Body of pancreas (tissue), 4 donors: ENCODE measurements around the gene SSTR3.

Source experiments
- CTCF ChIP-seq, 7 experiments: fragments of 450-650 bp in 4 of 7; fragments of 200-600 bp in 3 of 7; sonication (generic) in 3 of 7; IDR thresholded peaks; one replicate each; pipeline ENCODE4 v1.5.1; 2016 to 2019; ENCODE audit warnings: antibody characterized with exemption in 7 of 7
- POLR2A ChIP-seq, 3 donors: fragments of 450-650 bp; IDR thresholded peaks; one replicate each; pipeline ENCODE4 v1.6.1; 2016; ENCODE audit warnings: antibody characterized with exemption in 3 of 3, mild to moderate bottlenecking in 2 of 3

GRCh38 chr22:37165066-37165465, 47.2 kb downstream of the SSTR3 start:
- TF ChIP-seq POLR2A (IDR thresholded peaks at IDR 0.05) (no peak), CTCF (IDR thresholded peaks at IDR 0.05) (no peak)
